Glutamatergic neuron (in vitro differentiated cells): ENCODE results near the gene MYCN. TPM values are rescaled to one million over a fixed set of nuclear protein-coding genes. Genes with fewer than 3 reads are reported as not detected.

Experiments
- DNase-seq: peaks from one replicate; pipeline ENCODE4 v3.0.0; 2022
- H3K27ac Mint-ChIP-seq: one replicate; pipeline ENCODE4 v1.8.0; 2020; ENCODE audit warnings: mild to moderate bottlenecking, mixed read lengths, inconsistent platforms; ENCODE audit not compliant: unreplicated experiment
- H3K27me3 Mint-ChIP-seq: one replicate; pipeline ENCODE4 v1.8.0; 2020; ENCODE audit warnings: mild to moderate bottlenecking, moderate library complexity, mixed read lengths, inconsistent platforms; ENCODE audit not compliant: unreplicated experiment
- H3K36me3 Mint-ChIP-seq: one replicate; pipeline ENCODE4 v1.8.0; 2020; ENCODE audit warnings: mild to moderate bottlenecking, mixed read lengths, inconsistent platforms; ENCODE audit not compliant: unreplicated experiment
- H3K4me1 Mint-ChIP-seq: one replicate; pipeline ENCODE4 v1.8.0; 2020; ENCODE audit warnings: mild to moderate bottlenecking, low read depth, mixed read lengths, inconsistent platforms; ENCODE audit not compliant: unreplicated experiment
- H3K4me3 Mint-ChIP-seq: one replicate; pipeline ENCODE4 v1.8.0; 2020; ENCODE audit warnings: mild to moderate bottlenecking, mixed read lengths, inconsistent platforms; ENCODE audit not compliant: unreplicated experiment
- H3K9me3 Mint-ChIP-seq: one replicate; pipeline ENCODE4 v1.8.0; 2020; ENCODE audit warnings: mild to moderate bottlenecking, moderate library complexity, mixed read lengths, inconsistent platforms; ENCODE audit not compliant: unreplicated experiment
- total RNA-seq: library from RNA; stranded (reverse); fragmentation: NEBNext Ultra II Directional; extraction: Animal tissue kit (Norgen Biotek cat#: 25700); gene quantifications from one replicate; pipeline ENCODE4 v1.2.1, GENCODE V29; 2021; ENCODE audit not compliant: unreplicated experiment
- TF ChIP-seq, protein P1 (sequence below): fragments of 200-600 bp; sonication (generic); IDR thresholded peaks from one replicate; pipeline ENCODE4 v1.5.0; 2021; ENCODE audit not compliant: partially characterized antibody, unreplicated experiment

The MYCN gene
- total RNA-seq, 1 donor from 2014 or later, result 43.8 TPM

DNA sequence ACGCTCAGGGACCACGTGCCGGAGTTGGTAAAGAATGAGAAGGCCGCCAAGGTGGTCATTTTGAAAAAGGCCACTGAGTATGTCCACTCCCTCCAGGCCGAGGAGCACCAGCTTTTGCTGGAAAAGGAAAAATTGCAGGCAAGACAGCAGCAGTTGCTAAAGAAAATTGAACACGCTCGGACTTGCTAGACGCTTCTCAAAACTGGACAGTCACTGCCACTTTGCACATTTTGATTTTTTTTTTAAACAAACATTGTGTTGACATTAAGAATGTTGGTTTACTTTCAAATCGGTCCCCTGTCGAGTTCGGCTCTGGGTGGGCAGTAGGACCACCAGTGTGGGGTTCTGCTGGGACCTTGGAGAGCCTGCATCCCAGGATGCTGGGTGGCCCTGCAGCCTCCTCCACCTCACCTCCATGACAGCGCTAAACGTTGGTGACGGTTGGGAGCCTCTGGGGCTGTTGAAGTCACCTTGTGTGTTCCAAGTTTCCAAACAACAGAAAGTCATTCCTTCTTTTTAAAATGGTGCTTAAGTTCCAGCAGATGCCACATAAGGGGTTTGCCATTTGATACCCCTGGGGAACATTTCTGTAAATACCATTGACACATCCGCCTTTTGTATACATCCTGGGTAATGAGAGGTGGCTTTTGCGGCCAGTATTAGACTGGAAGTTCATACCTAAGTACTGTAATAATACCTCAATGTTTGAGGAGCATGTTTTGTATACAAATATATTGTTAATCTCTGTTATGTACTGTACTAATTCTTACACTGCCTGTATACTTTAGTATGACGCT, 5.8 kb downstream of the MYCN start:
- TF ChIP-seq, protein P1, sequence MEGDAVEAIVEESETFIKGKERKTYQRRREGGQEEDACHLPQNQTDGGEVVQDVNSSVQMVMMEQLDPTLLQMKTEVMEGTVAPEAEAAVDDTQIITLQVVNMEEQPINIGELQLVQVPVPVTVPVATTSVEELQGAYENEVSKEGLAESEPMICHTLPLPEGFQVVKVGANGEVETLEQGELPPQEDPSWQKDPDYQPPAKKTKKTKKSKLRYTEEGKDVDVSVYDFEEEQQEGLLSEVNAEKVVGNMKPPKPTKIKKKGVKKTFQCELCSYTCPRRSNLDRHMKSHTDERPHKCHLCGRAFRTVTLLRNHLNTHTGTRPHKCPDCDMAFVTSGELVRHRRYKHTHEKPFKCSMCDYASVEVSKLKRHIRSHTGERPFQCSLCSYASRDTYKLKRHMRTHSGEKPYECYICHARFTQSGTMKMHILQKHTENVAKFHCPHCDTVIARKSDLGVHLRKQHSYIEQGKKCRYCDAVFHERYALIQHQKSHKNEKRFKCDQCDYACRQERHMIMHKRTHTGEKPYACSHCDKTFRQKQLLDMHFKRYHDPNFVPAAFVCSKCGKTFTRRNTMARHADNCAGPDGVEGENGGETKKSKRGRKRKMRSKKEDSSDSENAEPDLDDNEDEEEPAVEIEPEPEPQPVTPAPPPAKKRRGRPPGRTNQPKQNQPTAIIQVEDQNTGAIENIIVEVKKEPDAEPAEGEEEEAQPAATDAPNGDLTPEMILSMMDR, result no peak
- no peak for DNase-seq
- Mint-ChIP-seq H3K4me1 (peaks cover 32% of the 10 kb centered on the region), H3K9me3 (peaks cover 20% of the 10 kb centered on the region), H3K27ac (no peak overlapping the region), H3K36me3 (peaks cover 14% of the 10 kb centered on the region), H3K27me3 (peaks cover 20% of the 10 kb centered on the region), H3K4me3 (peak overlapping the region; percentile 49)

- H3K4me3 Mint-ChIP-seq, result no peak overlapping the region
Measured at GRCh38 chr2:15946983-15947382, 6.6 kb downstream of the MYCN start.

GRCh38 chr2:15947431-15947830, 7.1 kb downstream of the MYCN start:
- H3K36me3 Mint-ChIP-seq, result peaks cover 14% of the 10 kb centered on the region
- TF ChIP-seq, protein P1, result no peak
- peaks cover 17% of the 10 kb centered on the region for H3K27me3 Mint-ChIP-seq
- peaks cover 17% of the 10 kb centered on the region for H3K9me3 Mint-ChIP-seq
- H3K4me3 Mint-ChIP-seq, result no peak overlapping the region
- peaks cover 32% of the 10 kb centered on the region for H3K4me1 Mint-ChIP-seq
- H3K27ac Mint-ChIP-seq, result no peak overlapping the region
- DNase-seq, result no peak

More at GRCh38 chr2:15946983-15947382, 6.6 kb downstream of the MYCN start:
- TF ChIP-seq, protein P1, result no peak
- Mint-ChIP-seq H3K4me1 (peaks cover 32% of the 10 kb centered on the region), H3K36me3 (peaks cover 14% of the 10 kb centered on the region), H3K27me3 (peaks cover 17% of the 10 kb centered on the region), H3K27ac (no peak overlapping the region), H3K9me3 (peaks cover 17% of the 10 kb centered on the region)
- DNase-seq, result no peak

- Mint-ChIP-seq H3K9me3 (peaks cover 10% of the 10 kb centered on the region), H3K4me3 (no peak overlapping the region), H3K36me3 (peaks cover 14% of the 10 kb centered on the region), H3K27me3 (peaks cover 8% of the 10 kb centered on the region), H3K27ac (no peak overlapping the region), H3K4me1 (peaks cover 32% of the 10 kb centered on the region)
- TF ChIP-seq, protein P1, result no peak
- no peak for DNase-seq
Measured at GRCh38 chr2:15948704-15948957, 8.3 kb downstream of the MYCN start.

- TF ChIP-seq, protein P1, result no peak
- Mint-ChIP-seq H3K9me3 (peaks cover 5% of the 10 kb centered on the region), H3K4me3 (no peak overlapping the region), H3K4me1 (peaks cover 31% of the 10 kb centered on the region), H3K36me3 (peaks cover 14% of the 10 kb centered on the region), H3K27ac (no peak overlapping the region), H3K27me3 (peaks cover 7% of the 10 kb centered on the region)
- DNase-seq, result no peak
Measured at GRCh38 chr2:15949126-15949525, 8.8 kb downstream of the MYCN start.
